KMS-11 (cell line): ENCODE data around the gene RRP1B.

ENCODE experiments used
- H2AFZ ChIP-seq: fragments of 200-600 bp; sonication (generic); 2 replicates; pipeline ENCODE4 v1.6.1; 2016; ENCODE audit warnings: antibody characterized with exemption, mixed run types, low read depth
- H3K27ac ChIP-seq: fragments of 200-600 bp; sonication (generic); 2 replicates; pipeline ENCODE4 v1.6.1; 2016; ENCODE audit warnings: mild to moderate bottlenecking, mixed run types
- H3K27me3 ChIP-seq: fragments of 200-600 bp; sonication (generic); 2 replicates; pipeline ENCODE4 v1.6.1; 2017; ENCODE audit warnings: mild to moderate bottlenecking, low read depth, mixed run types, moderate library complexity; ENCODE audit not compliant: insufficient read depth
- H3K36me3 ChIP-seq: fragments of 200-600 bp; sonication (generic); 2 replicates; pipeline ENCODE4 v1.6.1; 2017; ENCODE audit warnings: mild to moderate bottlenecking, mixed run types; ENCODE audit not compliant: insufficient read depth
- H3K4me1 ChIP-seq: fragments of 200-600 bp; sonication (generic); 2 replicates; pipeline ENCODE4 v1.6.1; 2016; ENCODE audit warnings: mild to moderate bottlenecking, low read depth, mixed run types; ENCODE audit not compliant: poor library complexity, severe bottlenecking
- H3K4me2 ChIP-seq: fragments of 200-600 bp; sonication (generic); 2 replicates; pipeline ENCODE4 v1.7.0; 2016; ENCODE audit warnings: mild to moderate bottlenecking, mixed run types
- H3K4me3 ChIP-seq: fragments of 200-600 bp; sonication (generic); IDR thresholded peaks from 2 replicates; pipeline ENCODE4 v1.6.1; 2017; ENCODE audit warnings: low read depth, low read length, mixed read lengths; ENCODE audit not compliant: insufficient read depth
- H3K79me2 ChIP-seq: fragments of 200-600 bp; sonication (generic); 2 replicates; pipeline ENCODE4 v1.6.1; 2016; ENCODE audit warnings: low read depth, mixed run types; ENCODE audit not compliant: insufficient read depth
- H3K9ac ChIP-seq: fragments of 200-600 bp; sonication (generic); 2 replicates; pipeline ENCODE4 v1.6.1; 2016; ENCODE audit warnings: mild to moderate bottlenecking, mixed run types
- H4K20me1 ChIP-seq: fragments of 200-600 bp; sonication (generic); 2 replicates; pipeline ENCODE4 v1.6.1; 2016; ENCODE audit warnings: mild to moderate bottlenecking, mixed run types; ENCODE audit not compliant: insufficient read depth
- CTCF ChIP-seq: fragments of 200-600 bp; sonication (generic); conservative IDR thresholded peaks from 2 replicates; pipeline ENCODE4 v1.6.1; 2017; ENCODE audit warnings: low read depth, mild to moderate bottlenecking, antibody characterized with exemption, low read length, moderate library complexity, mixed read lengths

The RRP1B gene

GRCh38 chr21:43690346-43690745 lies 31.0 kb downstream of the RRP1B start:
- TF ChIP-seq CTCF = no peak
- Histone ChIP-seq H3K79me2 (no peaks in the 10 kb centered on the region), H2AFZ (no peak overlapping the region), H3K4me2 (no peak overlapping the region), H4K20me1 (no peaks in the 10 kb centered on the region), H3K27ac (no peak overlapping the region), H3K9ac (no peak overlapping the region), H3K36me3 (peaks cover 39% of the 10 kb centered on the region; the same call in 1 of the 2 replicates), H3K27me3 (no peaks in the 10 kb centered on the region), H3K4me3 (no peak overlapping the region), H3K4me1 (no peaks in the 10 kb centered on the region)

GRCh38 chr21:43691086-43691795 lies 31.9 kb downstream of the RRP1B start:
- no peak for TF ChIP-seq CTCF
- Histone ChIP-seq H3K27me3 (no peaks in the 10 kb centered on the region), H3K4me3 (no peak overlapping the region), H4K20me1 (no peaks in the 10 kb centered on the region), H3K4me1 (no peaks in the 10 kb centered on the region), H3K36me3 (peaks cover 34% of the 10 kb centered on the region; the same call in 1 of the 2 replicates), H3K27ac (no peak overlapping the region), H3K79me2 (no peaks in the 10 kb centered on the region), H3K9ac (no peak overlapping the region), H3K4me2 (no peak overlapping the region), H2AFZ (no peak overlapping the region)

- H3K27ac ChIP-seq = no peak overlapping the region
- no peak overlapping the region for H3K4me3 ChIP-seq
- H3K9ac ChIP-seq = no peak overlapping the region
- no peak overlapping the region for H2AFZ ChIP-seq
- H3K27me3 ChIP-seq = no peaks in the 10 kb centered on the region
- H3K4me2 ChIP-seq = no peak overlapping the region
- no peaks in the 10 kb centered on the region for H3K4me1 ChIP-seq
- no peak for TF ChIP-seq CTCF
- H3K36me3 ChIP-seq = peaks cover 28% of the 10 kb centered on the region; the same call in 1 of the 2 replicates
- no peaks in the 10 kb centered on the region for H3K79me2 ChIP-seq
- H4K20me1 ChIP-seq = no peaks in the 10 kb centered on the region
These were observed 32.4 kb downstream of the RRP1B start for GRCh38 chr21:43691801-43692200.

GRCh38 chr21:43692949-43693348 lies 33.6 kb downstream of the RRP1B start:
- Histone ChIP-seq H3K36me3 (peaks cover 22% of the 10 kb centered on the region; the same call in 1 of the 2 replicates), H3K27me3 (no peaks in the 10 kb centered on the region), H4K20me1 (no peaks in the 10 kb centered on the region)

More at GRCh38 chr21:43692949-43693348, 33.6 kb downstream of the RRP1B start:
- H3K4me2 ChIP-seq = no peak overlapping the region
- no peaks in the 10 kb centered on the region for H3K79me2 ChIP-seq
- TF ChIP-seq CTCF = no peak
- no peak overlapping the region for H3K9ac ChIP-seq
- H3K4me3 ChIP-seq = no peak overlapping the region
- no peak overlapping the region for H3K27ac ChIP-seq
- H3K4me1 ChIP-seq = no peaks in the 10 kb centered on the region
- no peak overlapping the region for H2AFZ ChIP-seq
